Liver (tissue), 3 donors: ENCODE measurements around the gene RBFA.

Experiments
- FOXA1 ChIP-seq: IDR thresholded peaks from 2 replicates; pipeline ENCODE4 v1.6.1; 2016; ENCODE audit warnings: antibody characterized with exemption
- GABPA ChIP-seq, 2 donors: IDR thresholded peaks in 1 of 2; conservative IDR thresholded peaks in 1 of 2; 2 replicates each; pipeline ENCODE4 v1.6.1; 2016; ENCODE audit warnings: antibody characterized with exemption in 2 of 2, mild to moderate bottlenecking in 1 of 2, moderate library complexity in 1 of 2
- HNF4G ChIP-seq: IDR thresholded peaks from 2 replicates; pipeline ENCODE4 v1.6.1; 2016; ENCODE audit warnings: antibody characterized with exemption
- NR2F2 ChIP-seq: IDR thresholded peaks from 2 replicates; pipeline ENCODE4 v1.6.1; 2016; ENCODE audit warnings: antibody characterized with exemption
- RAD21 ChIP-seq, 2 donors: IDR thresholded peaks; 2 replicates each; pipeline ENCODE4 v1.6.1; 2016; ENCODE audit warnings: antibody characterized with exemption in 2 of 2, mild to moderate bottlenecking in 2 of 2
- SP1 ChIP-seq: IDR thresholded peaks from 2 replicates; pipeline ENCODE4 v1.6.1; 2018; ENCODE audit warnings: antibody characterized with exemption, mild to moderate bottlenecking
- TAF1 ChIP-seq: conservative IDR thresholded peaks from 2 replicates; pipeline ENCODE4 v1.6.1; 2016; ENCODE audit warnings: antibody characterized with exemption, mild to moderate bottlenecking
- YY1 ChIP-seq: IDR thresholded peaks from 2 replicates; pipeline ENCODE4 v1.6.1; 2016; ENCODE audit warnings: antibody characterized with exemption, mild to moderate bottlenecking
- TF ChIP-seq, protein P1 (sequence below): fragments of 150-350 bp; IDR thresholded peaks from 2 replicates; pipeline ENCODE4 v1.5.1; 2017; ENCODE audit warnings: improper control_type of control experiment, low read depth, low read length; ENCODE audit not compliant: missing input control
- TF ChIP-seq, protein P2 (sequence below): IDR thresholded peaks from 2 replicates; pipeline ENCODE4 v1.6.1; 2016; ENCODE audit warnings: antibody characterized with exemption
- donor health status: healthy.
- donor health status: healthy.

DNA sequence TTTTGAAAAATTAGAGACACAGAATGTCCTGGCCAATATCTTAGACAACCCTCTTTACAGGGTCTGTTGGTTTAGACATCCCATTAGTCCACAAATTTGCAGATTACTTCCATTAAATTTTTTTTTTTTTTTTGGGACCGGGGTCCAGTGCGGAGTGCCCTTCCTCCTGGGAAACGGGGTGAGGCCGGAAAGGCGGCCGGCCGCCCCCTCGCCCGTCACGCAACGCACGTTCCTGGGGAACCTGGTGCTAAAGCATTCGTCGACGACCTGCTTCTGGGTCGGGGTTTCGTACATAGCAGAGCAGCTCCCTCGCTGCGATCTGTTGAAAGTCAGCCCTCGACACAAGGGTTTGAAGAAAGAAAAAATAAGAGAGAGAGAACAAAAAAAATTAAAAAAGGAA is 21.5 kb upstream of the RBFA start:
- TF ChIP-seq, protein P1, sequence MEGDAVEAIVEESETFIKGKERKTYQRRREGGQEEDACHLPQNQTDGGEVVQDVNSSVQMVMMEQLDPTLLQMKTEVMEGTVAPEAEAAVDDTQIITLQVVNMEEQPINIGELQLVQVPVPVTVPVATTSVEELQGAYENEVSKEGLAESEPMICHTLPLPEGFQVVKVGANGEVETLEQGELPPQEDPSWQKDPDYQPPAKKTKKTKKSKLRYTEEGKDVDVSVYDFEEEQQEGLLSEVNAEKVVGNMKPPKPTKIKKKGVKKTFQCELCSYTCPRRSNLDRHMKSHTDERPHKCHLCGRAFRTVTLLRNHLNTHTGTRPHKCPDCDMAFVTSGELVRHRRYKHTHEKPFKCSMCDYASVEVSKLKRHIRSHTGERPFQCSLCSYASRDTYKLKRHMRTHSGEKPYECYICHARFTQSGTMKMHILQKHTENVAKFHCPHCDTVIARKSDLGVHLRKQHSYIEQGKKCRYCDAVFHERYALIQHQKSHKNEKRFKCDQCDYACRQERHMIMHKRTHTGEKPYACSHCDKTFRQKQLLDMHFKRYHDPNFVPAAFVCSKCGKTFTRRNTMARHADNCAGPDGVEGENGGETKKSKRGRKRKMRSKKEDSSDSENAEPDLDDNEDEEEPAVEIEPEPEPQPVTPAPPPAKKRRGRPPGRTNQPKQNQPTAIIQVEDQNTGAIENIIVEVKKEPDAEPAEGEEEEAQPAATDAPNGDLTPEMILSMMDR = no peak
- TF ChIP-seq FOXA1 = no peak
- no peak for TF ChIP-seq HNF4G
- no peak for TF ChIP-seq SP1
- TF ChIP-seq, protein P2, sequence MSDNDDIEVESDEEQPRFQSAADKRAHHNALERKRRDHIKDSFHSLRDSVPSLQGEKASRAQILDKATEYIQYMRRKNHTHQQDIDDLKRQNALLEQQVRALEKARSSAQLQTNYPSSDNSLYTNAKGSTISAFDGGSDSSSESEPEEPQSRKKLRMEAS = no peak
- no peak for TF ChIP-seq YY1
- TF ChIP-seq GABPA (IDR thresholded peaks at IDR 0.05 in 1 of 2, conservative IDR thresholded peaks at IDR 0.05 in 1 of 2) = no peak
- no peak for TF ChIP-seq RAD21 (IDR thresholded peaks at IDR 0.05)
- TF ChIP-seq NR2F2 = no peak
- no peak for TF ChIP-seq TAF1
